Measurements from ENCODE around the gene KLK10.

DNA sequence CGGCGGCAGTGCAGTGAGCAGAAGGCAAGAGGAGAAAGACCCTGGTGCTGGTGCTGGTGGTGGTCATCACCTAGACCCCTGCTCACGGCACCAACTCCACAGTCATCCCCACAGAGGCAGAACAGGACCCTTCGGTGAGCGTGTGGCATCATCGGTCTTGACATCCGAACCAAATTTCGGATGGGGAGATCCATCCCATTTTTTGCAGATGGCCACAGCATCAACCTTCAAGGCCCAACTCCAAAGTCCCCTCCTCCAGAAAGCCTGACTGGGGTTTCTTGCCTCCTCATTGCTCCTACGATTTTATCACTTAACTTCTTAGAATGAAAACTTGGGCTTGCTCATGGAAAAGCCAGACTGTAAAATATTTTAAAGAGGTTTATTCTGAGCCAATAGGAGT lies 24.0 kb upstream of the KLK10 start:
- TF ChIP-seq, protein P1, sequence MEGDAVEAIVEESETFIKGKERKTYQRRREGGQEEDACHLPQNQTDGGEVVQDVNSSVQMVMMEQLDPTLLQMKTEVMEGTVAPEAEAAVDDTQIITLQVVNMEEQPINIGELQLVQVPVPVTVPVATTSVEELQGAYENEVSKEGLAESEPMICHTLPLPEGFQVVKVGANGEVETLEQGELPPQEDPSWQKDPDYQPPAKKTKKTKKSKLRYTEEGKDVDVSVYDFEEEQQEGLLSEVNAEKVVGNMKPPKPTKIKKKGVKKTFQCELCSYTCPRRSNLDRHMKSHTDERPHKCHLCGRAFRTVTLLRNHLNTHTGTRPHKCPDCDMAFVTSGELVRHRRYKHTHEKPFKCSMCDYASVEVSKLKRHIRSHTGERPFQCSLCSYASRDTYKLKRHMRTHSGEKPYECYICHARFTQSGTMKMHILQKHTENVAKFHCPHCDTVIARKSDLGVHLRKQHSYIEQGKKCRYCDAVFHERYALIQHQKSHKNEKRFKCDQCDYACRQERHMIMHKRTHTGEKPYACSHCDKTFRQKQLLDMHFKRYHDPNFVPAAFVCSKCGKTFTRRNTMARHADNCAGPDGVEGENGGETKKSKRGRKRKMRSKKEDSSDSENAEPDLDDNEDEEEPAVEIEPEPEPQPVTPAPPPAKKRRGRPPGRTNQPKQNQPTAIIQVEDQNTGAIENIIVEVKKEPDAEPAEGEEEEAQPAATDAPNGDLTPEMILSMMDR (IDR thresholded peaks at IDR 0.05 in 2 of 3, conservative IDR thresholded peaks at IDR 0.05 in 1 of 3; ENCODE audit: borderline replicate concordance in 1 of 3, insufficient read depth in 1 of 3, low read depth in 2 of 3, low read length in 2 of 3), result no peak
- TF ChIP-seq MAX (IDR thresholded peaks at IDR 0.05), result no peak
- TF ChIP-seq POLR2AphosphoS5 (IDR thresholded peaks at IDR 0.05; ENCODE audit: low read depth, low read length), result no peak
- no peak for TF ChIP-seq JUND (IDR thresholded peaks at IDR 0.05)
- TF ChIP-seq CBX3 (IDR thresholded peaks at IDR 0.05; ENCODE audit: low read depth), result no peak
- no peak for TF ChIP-seq EZH2 (IDR thresholded peaks at IDR 0.05)
- TF ChIP-seq POLR2A (IDR thresholded peaks at IDR 0.05; ENCODE audit: borderline replicate concordance, extremely low read depth, insufficient read depth, insufficient read length), result no peak
- no peak for TF ChIP-seq SP1 (IDR thresholded peaks at IDR 0.05; ENCODE audit: low read depth)
- no peak for TF ChIP-seq TCF7L2 (IDR thresholded peaks at IDR 0.05; ENCODE audit: borderline replicate concordance, extremely low read depth, insufficient read depth, insufficient read length)
- TF ChIP-seq CEBPB (IDR thresholded peaks at IDR 0.05; ENCODE audit: low read depth), result no peak
- TF ChIP-seq SIN3A (IDR thresholded peaks at IDR 0.05; ENCODE audit: low read depth), result no peak
- no peak for TF ChIP-seq YY1 (IDR thresholded peaks at IDR 0.05; ENCODE audit: extremely low read depth, insufficient replicate concordance, low read depth, low read length)
- TF ChIP-seq, protein P2, sequence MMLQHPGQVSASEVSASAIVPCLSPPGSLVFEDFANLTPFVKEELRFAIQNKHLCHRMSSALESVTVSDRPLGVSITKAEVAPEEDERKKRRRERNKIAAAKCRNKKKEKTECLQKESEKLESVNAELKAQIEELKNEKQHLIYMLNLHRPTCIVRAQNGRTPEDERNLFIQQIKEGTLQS (IDR thresholded peaks at IDR 0.05), result no peak
